K562 (cell line): Measurements from ENCODE around the gene HEPHL1. TPM values are rescaled to one million over a fixed set of nuclear protein-coding genes. Genes with fewer than 3 reads are reported as not detected.
A peak's percentile ranks its signal among the peaks of the same experiment; 100 is the strongest.

Experiments used
- ADNP ChIP-seq: fragments of 200-800 bp; sonication (Bioruptor generic); IDR thresholded peaks from 2 replicates; pipeline ENCODE4 v1.6.1; 2016; ENCODE audit warnings: missing genetic modification characterization, missing compliant biosample characterization
- CBX2 ChIP-seq: fragments of 200-600 bp; sonication (generic); IDR thresholded peaks from one replicate; pipeline ENCODE4 v1.6.1; 2012; ENCODE audit warnings: mild to moderate bottlenecking, low read length, inconsistent platforms; ENCODE audit not compliant: insufficient read depth, poor library complexity, severe bottlenecking
- CCNT2 ChIP-seq: IDR thresholded peaks from 2 replicates; pipeline ENCODE4 v1.6.1; 2011; ENCODE audit warnings: borderline replicate concordance, low read depth, mild to moderate bottlenecking, moderate library complexity, mixed read lengths, low read length; ENCODE audit not compliant: insufficient read length; ENCODE audit errors: extremely low read depth
- COPS2 ChIP-seq: fragments of 450-650 bp; conservative IDR thresholded peaks from 2 replicates; pipeline ENCODE4 v1.6.1; 2016; ENCODE audit warnings: mild to moderate bottlenecking, moderate library complexity
- DACH1 ChIP-seq: fragments of 450-650 bp; IDR thresholded peaks from 2 replicates; pipeline ENCODE4 v1.6.1; 2018; ENCODE audit not compliant: partially characterized antibody
- EHMT2 ChIP-seq: fragments of 450-650 bp; IDR thresholded peaks from 2 replicates; pipeline ENCODE4 v1.6.1; 2018; ENCODE audit warnings: antibody characterized with exemption
- FIP1L1 ChIP-seq: fragments of 200-400 bp; formaldehyde crosslinking; IDR thresholded peaks from 2 replicates; pipeline ENCODE4 v1.6.1; 2018; ENCODE audit warnings: mild to moderate bottlenecking, low read depth, low read length; ENCODE audit not compliant: poor library complexity, severe bottlenecking
- GABPB2 ChIP-seq: fragments of 250-450 bp; sonication (Bioruptor Pico); conservative IDR thresholded peaks from 2 replicates; pipeline ENCODE4 v1.5.1; 2021; ENCODE audit warnings: mild to moderate bottlenecking
- HDAC1 ChIP-seq, 2 experiments: fragments of 450-650 bp; IDR thresholded peaks; 2 replicates each; pipeline ENCODE4 v1.6.1; 2016 to 2017; ENCODE audit warnings: inconsistent platforms in 1 of 2, mild to moderate bottlenecking in 1 of 2, moderate library complexity in 1 of 2
- HDAC3 ChIP-seq: fragments of 450-650 bp; IDR thresholded peaks from 2 replicates; pipeline ENCODE4 v1.6.1; 2018; ENCODE audit warnings: borderline replicate concordance, mild to moderate bottlenecking, moderate library complexity; ENCODE audit not compliant: partially characterized antibody
- HDAC8 ChIP-seq: fragments of 450-650 bp; IDR thresholded peaks from 2 replicates; pipeline ENCODE4 v1.6.1; 2016; ENCODE audit warnings: mild to moderate bottlenecking, missing genetic modification characterization, moderate library complexity, missing compliant biosample characterization
- KDM5B ChIP-seq: fragments of 200-600 bp; sonication (generic); IDR thresholded peaks from 2 replicates; pipeline ENCODE4 v1.6.1; 2012; ENCODE audit warnings: low read depth, mild to moderate bottlenecking, moderate library complexity, low read length, control low read depth, inconsistent platforms; ENCODE audit not compliant: insufficient replicate concordance
- KLF16 ChIP-seq: IDR thresholded peaks from 2 replicates; pipeline ENCODE4 v1.6.1; 2016; ENCODE audit warnings: antibody characterized with exemption
- NR2F6 ChIP-seq: fragments of 450-650 bp; formaldehyde crosslinking; IDR thresholded peaks from 2 replicates; pipeline ENCODE4 v1.4.0; 2020; ENCODE audit warnings: mild to moderate bottlenecking
- PCBP2 ChIP-seq: fragments of 200-400 bp; formaldehyde crosslinking; IDR thresholded peaks from 2 replicates; pipeline ENCODE4 v1.6.1; 2018; ENCODE audit warnings: low read length, low read depth, mild to moderate bottlenecking, moderate library complexity; ENCODE audit not compliant: poor library complexity, severe bottlenecking
- RAD51 ChIP-seq: fragments of 450-650 bp; IDR thresholded peaks from 2 replicates; pipeline ENCODE4 v1.7.1; 2016; ENCODE audit warnings: low read depth, mild to moderate bottlenecking, borderline replicate concordance
- RBM25 ChIP-seq: fragments of 200-400 bp; formaldehyde crosslinking; IDR thresholded peaks from 2 replicates; pipeline ENCODE4 v1.6.1; 2018; ENCODE audit warnings: low read length, low read depth, moderate library complexity; ENCODE audit not compliant: severe bottlenecking
- TRIM28 ChIP-seq: fragments of 450-650 bp; IDR thresholded peaks from 2 replicates; pipeline ENCODE4 v1.6.1; 2017
- ZBTB9 ChIP-seq: fragments of 450-650 bp; formaldehyde crosslinking; IDR thresholded peaks from 2 replicates; pipeline ENCODE4 v1.4.0; 2020; ENCODE audit warnings: mild to moderate bottlenecking, moderate library complexity
- ZFX ChIP-seq: sonication (generic); formaldehyde crosslinking; IDR thresholded peaks from 2 replicates; pipeline ENCODE4 v1.8.0; 2022; ENCODE audit warnings: mild to moderate bottlenecking, missing genetic modification reagents, moderate library complexity
- ZNF217 ChIP-seq: sonication (generic); formaldehyde crosslinking; IDR thresholded peaks from 2 replicates; pipeline ENCODE4 v1.8.0; 2022; ENCODE audit warnings: mild to moderate bottlenecking, missing genetic modification reagents
- ZNF263 ChIP-seq: sonication (generic); formaldehyde crosslinking; IDR thresholded peaks from 2 replicates; pipeline ENCODE4 v1.8.0; 2022; ENCODE audit warnings: mild to moderate bottlenecking, missing genetic modification reagents, borderline replicate concordance
- ZNF316 ChIP-seq: fragments of 450-650 bp; IDR thresholded peaks from 2 replicates; pipeline ENCODE4 v1.6.1; 2016
- ZNF589 ChIP-seq: fragments of 200-800 bp; sonication (Bioruptor generic); IDR thresholded peaks from 2 replicates; pipeline ENCODE4 v1.6.1; 2016; ENCODE audit warnings: low read depth, missing genetic modification characterization, missing compliant biosample characterization
- polyA plus RNA-seq, 8 experiments: library from polyadenylated mRNA; depleted of rRNA in 4 of 8; stranded (reverse) in 5 of 8; unstranded in 3 of 8; fragments of >200 nt; fragmentation: Nextera tagmentation in 2 of 8; fragmentation: Illumina TruSeq in 1 of 8; extraction: Ambion mirVana in 2 of 8; extraction: Trizol in 1 of 8; gene quantifications; 2 replicates each; pipeline versions ENCODE4 v1.2.1 to v1.2.3, GENCODE V29; 2011 to 2014; ENCODE audit warnings: inconsistent platforms in 1 of 8, missing spikeins in 1 of 8
- total RNA-seq, 7 experiments: library from RNA; depleted of rRNA in 6 of 7; stranded (reverse); fragments of >200 nt in 6 of 7; fragmentation: Illumina TruSeq in 2 of 7; extraction: Trizol in 2 of 7; gene quantifications; 2 replicates each; pipeline versions ENCODE4 v1.2.1 to v1.2.3, GENCODE V29; 2011 to 2021; ENCODE audit warnings: low replicate concordance in 1 of 7
- TF ChIP-seq, protein P1 (sequence below): fragments of 450-650 bp; IDR thresholded peaks from 2 replicates; pipeline ENCODE4 v1.6.1; 2016; ENCODE audit warnings: missing biosample characterization, missing genetic modification characterization

HEPHL1 gene
- total and polyA plus RNA-seq, 9 of the 15 experiments (the other 6 are each of a cell fraction or from before 2014, with no cell fraction given): 0.01 TPM; not detected in 8

GRCh38 chr11:93974759-93975158 is 46.4 kb upstream of the HEPHL1 start (continued):
- TF ChIP-seq RAD51: no peak
- TF ChIP-seq GABPB2 (CRISPR knock-in tag): no peak
- TF ChIP-seq COPS2: no peak
- no peak for TF ChIP-seq ZNF589
- TF ChIP-seq HDAC1 (IDR thresholded peaks at IDR 0.05): peak in 1 of 2 experiments; percentile 97; a peak in 2 of 4 replicates
- TF ChIP-seq HDAC3: peak; percentile 39
- TF ChIP-seq ZNF263 (CRISPR knock-in tag): no peak
- no peak for TF ChIP-seq CCNT2
- TF ChIP-seq FIP1L1: no peak
- no peak for TF ChIP-seq CBX2
- TF ChIP-seq NR2F6: no peak
- no peak for TF ChIP-seq ADNP (tag)
- TF ChIP-seq PCBP2: no peak
- TF ChIP-seq ZNF217 (CRISPR knock-in tag): no peak
- no peak for TF ChIP-seq ZFX (CRISPR knock-in tag)
- 0 out of 2 replicates have a peak, but pooled peaks have one; percentile 54 for TF ChIP-seq EHMT2
- no peak for TF ChIP-seq ZBTB9 (CRISPR knock-in tag)
- TF ChIP-seq KLF16: no peak
- peak; percentile 98 for TF ChIP-seq TRIM28
- TF ChIP-seq, protein P1, sequence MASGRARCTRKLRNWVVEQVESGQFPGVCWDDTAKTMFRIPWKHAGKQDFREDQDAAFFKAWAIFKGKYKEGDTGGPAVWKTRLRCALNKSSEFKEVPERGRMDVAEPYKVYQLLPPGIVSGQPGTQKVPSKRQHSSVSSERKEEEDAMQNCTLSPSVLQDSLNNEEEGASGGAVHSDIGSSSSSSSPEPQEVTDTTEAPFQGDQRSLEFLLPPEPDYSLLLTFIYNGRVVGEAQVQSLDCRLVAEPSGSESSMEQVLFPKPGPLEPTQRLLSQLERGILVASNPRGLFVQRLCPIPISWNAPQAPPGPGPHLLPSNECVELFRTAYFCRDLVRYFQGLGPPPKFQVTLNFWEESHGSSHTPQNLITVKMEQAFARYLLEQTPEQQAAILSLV (tag): no peak
- TF ChIP-seq HDAC8: no peak
- TF ChIP-seq ZNF316: no peak
- TF ChIP-seq RBM25: peak; percentile 27
- TF ChIP-seq KDM5B: no peak
- TF ChIP-seq DACH1: no peak
